ENCODE measurements around the gene TXNDC11. TPM values are rescaled to one million over a fixed set of nuclear protein-coding genes. Genes with fewer than 3 reads are reported as not detected.

Gene TXNDC11
- total RNA-seq, 4 donors from 2014 or later = 45.7 to 67.2 (median 51.4) TPM

GRCh38 chr16:11633113-11633512, 109.5 kb downstream of the TXNDC11 start:
- Histone ChIP-seq H3K4me3 (no peak overlapping the region), H3K36me3 (no peaks in the 10 kb centered on the region), H3K27ac (peak overlapping the region; percentile 68 to 96 (median 82)), H3K9me3 (no peaks in the 10 kb centered on the region), H3K4me1 (peaks cover 0 to 63% (median 32%) of the 10 kb centered on the region in 4 donors), H3K27me3 (no peaks in the 10 kb centered on the region)
- TF ChIP-seq CTCF (IDR thresholded peaks at IDR 0.05) = no peak
- no peak for TF ChIP-seq EP300 (IDR thresholded peaks at IDR 0.05)
- TF ChIP-seq POLR2A (IDR thresholded peaks at IDR 0.05) = no peak
- no peak for DNase-seq (ENCODE audit: low spot score in 2 of 2)
- 44 to 46% methylated on average over 3 of the region's 3 CpGs for WGBS, 2 donors

GRCh38 chr16:11632455-11632939, 110.2 kb downstream of the TXNDC11 start:
- Histone ChIP-seq H3K4me3 (peak overlapping the region in 2 of 4 donors; percentile 14 to 23), H3K27me3 (no peaks in the 10 kb centered on the region), H3K36me3 (no peaks in the 10 kb centered on the region), H3K9me3 (no peaks in the 10 kb centered on the region), H3K4me1 (peaks cover 0 to 70% (median 33%) of the 10 kb centered on the region in 4 donors), H3K27ac (peak overlapping the region; percentile 68 to 96 (median 82))
- TF ChIP-seq POLR2A (IDR thresholded peaks at IDR 0.05) (peak; percentile 25 to 61), EP300 (IDR thresholded peaks at IDR 0.05) (peak; percentile 82 to 99), CTCF (IDR thresholded peaks at IDR 0.05) (peak in 1 of 5 experiments; percentile 23)
- 7% methylated on average over 13 to 15 of the region's 15 CpGs for WGBS, 2 donors
- DNase-seq (ENCODE audit: low spot score in 2 of 2) = peak; percentile 51 to 59

GRCh38 chr16:11631214-11631613, 111.4 kb downstream of the TXNDC11 start:
- Histone ChIP-seq H3K27me3 (no peaks in the 10 kb centered on the region), H3K4me1 (peaks cover 0 to 78% (median 35%) of the 10 kb centered on the region in 4 donors), H3K9me3 (no peaks in the 10 kb centered on the region), H3K36me3 (no peaks in the 10 kb centered on the region), H3K4me3 (no peak overlapping the region), H3K27ac (peak overlapping the region; percentile 10 to 96 (median 74))
- WGBS, 2 donors = 80 to 83% methylated on average over 6 to 7 of the region's 7 CpGs
- TF ChIP-seq CTCF (IDR thresholded peaks at IDR 0.05) (no peak), EP300 (IDR thresholded peaks at IDR 0.05) (no peak), POLR2A (IDR thresholded peaks at IDR 0.05) (no peak)
- no peak for DNase-seq (ENCODE audit: low spot score in 2 of 2)

- DNase-seq (ENCODE audit: low spot score in 2 of 2) = no peak
- Histone ChIP-seq H3K27me3 (no peaks in the 10 kb centered on the region), H3K4me3 (no peak overlapping the region), H3K27ac (peak overlapping the region in 3 of 4 donors; percentile 54 to 96 (median 94)), H3K9me3 (no peaks in the 10 kb centered on the region), H3K36me3 (no peaks in the 10 kb centered on the region), H3K4me1 (peaks cover 0 to 78% (median 35%) of the 10 kb centered on the region in 4 donors)
- 87 to 91% methylated on average over 6 of the region's 6 CpGs for WGBS, 2 donors
- TF ChIP-seq EP300 (IDR thresholded peaks at IDR 0.05) (no peak), CTCF (IDR thresholded peaks at IDR 0.05) (no peak)
Observed at GRCh38 chr16:11630768-11631056, 111.9 kb downstream of the TXNDC11 start.

GRCh38 chr16:11630046-11630767, 112.5 kb downstream of the TXNDC11 start:
- WGBS, 2 donors = 84 to 89% methylated on average over 12 of the region's 12 CpGs
- Histone ChIP-seq H3K4me1 (peaks cover 0 to 78% (median 35%) of the 10 kb centered on the region in 4 donors), H3K9me3 (no peaks in the 10 kb centered on the region), H3K27ac (peak overlapping the region in 3 of 4 donors; percentile 34 to 96 (median 94)), H3K4me3 (no peak overlapping the region), H3K27me3 (no peaks in the 10 kb centered on the region), H3K36me3 (no peaks in the 10 kb centered on the region)
- TF ChIP-seq CTCF (IDR thresholded peaks at IDR 0.05) = no peak
- no peak for TF ChIP-seq POLR2A (IDR thresholded peaks at IDR 0.05)
- TF ChIP-seq EP300 (IDR thresholded peaks at IDR 0.05) = no peak
- no peak for DNase-seq (ENCODE audit: low spot score in 2 of 2)
